ENCODE measurements around the gene AKIRIN2. TPM values are rescaled to one million over a fixed set of nuclear protein-coding genes. Genes with fewer than 3 reads are reported as not detected.

Gene AKIRIN2
- total RNA-seq, 4 donors from 2014 or later: 17.4 to 24.0 (median 21.7) TPM

DNA sequence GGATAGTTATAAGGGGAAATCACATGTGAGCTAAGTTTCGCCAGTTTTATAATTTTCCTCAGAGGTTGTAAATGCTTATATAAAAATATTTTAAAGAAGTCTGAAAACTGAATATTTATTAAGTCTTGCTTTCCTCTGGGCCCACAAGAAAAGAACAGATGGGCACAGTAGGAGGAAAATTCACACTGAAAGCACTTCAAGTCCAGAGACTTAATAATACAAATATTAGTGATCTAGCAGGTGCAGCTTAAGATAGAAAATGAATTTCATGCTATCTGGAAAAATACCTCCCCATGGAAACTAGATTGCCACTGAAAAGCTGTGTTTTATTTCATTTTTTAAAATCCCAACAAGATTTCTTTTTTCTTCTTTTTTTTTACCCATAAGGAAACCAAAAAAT lies 64.9 kb downstream of the AKIRIN2 start:
- no peaks in the 10 kb centered on the region for H3K4me1 ChIP-seq
- H3K27me3 ChIP-seq: no peaks in the 10 kb centered on the region
- no peak overlapping the region for H3K27ac ChIP-seq (replicated peaks in 1 of 4)
- TF ChIP-seq POLR2A (IDR thresholded peaks at IDR 0.05; ENCODE audit: low read depth) (no peak), EP300 (IDR thresholded peaks at IDR 0.05) (no peak), POLR2AphosphoS5 (IDR thresholded peaks at IDR 0.05) (no peak)
- TF ChIP-seq, protein P1, sequence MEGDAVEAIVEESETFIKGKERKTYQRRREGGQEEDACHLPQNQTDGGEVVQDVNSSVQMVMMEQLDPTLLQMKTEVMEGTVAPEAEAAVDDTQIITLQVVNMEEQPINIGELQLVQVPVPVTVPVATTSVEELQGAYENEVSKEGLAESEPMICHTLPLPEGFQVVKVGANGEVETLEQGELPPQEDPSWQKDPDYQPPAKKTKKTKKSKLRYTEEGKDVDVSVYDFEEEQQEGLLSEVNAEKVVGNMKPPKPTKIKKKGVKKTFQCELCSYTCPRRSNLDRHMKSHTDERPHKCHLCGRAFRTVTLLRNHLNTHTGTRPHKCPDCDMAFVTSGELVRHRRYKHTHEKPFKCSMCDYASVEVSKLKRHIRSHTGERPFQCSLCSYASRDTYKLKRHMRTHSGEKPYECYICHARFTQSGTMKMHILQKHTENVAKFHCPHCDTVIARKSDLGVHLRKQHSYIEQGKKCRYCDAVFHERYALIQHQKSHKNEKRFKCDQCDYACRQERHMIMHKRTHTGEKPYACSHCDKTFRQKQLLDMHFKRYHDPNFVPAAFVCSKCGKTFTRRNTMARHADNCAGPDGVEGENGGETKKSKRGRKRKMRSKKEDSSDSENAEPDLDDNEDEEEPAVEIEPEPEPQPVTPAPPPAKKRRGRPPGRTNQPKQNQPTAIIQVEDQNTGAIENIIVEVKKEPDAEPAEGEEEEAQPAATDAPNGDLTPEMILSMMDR (IDR thresholded peaks at IDR 0.05): no peak
- H3K9me3 ChIP-seq: no peaks in the 10 kb centered on the region
- DNase-seq (ENCODE audit: extremely low spot score): no peak
- H3K36me3 ChIP-seq: peaks cover 10 to 64% (median 26%) of the 10 kb centered on the region in 4 donors
- 97% methylated on average over 1 of the region's 1 CpG for WGBS
- intact Hi-C loops (cut with DNase I): no loop called here
- H3K4me3 ChIP-seq: no peak overlapping the region

DNA sequence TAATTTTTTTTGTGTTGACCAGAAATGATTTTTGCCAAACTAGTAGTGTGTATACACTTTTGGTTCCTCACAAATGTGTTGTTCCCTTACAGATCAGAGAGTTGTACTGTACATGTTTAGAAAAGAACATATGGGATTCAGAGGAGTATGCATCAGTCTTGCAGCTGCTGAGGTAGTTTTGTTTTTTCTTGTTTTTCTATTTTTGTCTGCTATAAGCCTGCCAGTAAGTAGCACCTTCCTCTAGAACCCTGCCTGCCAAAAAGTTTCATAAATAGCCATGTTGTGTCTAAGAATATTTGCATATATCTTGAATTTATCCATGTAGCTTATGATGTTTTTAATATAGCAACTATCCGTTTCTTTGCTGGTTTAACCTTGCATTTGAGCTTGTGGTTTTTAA lies 65.7 kb downstream of the AKIRIN2 start:
- Histone ChIP-seq H3K4me1 (no peaks in the 10 kb centered on the region), H3K27me3 (no peaks in the 10 kb centered on the region), H3K36me3 (peaks cover 10 to 70% (median 26%) of the 10 kb centered on the region in 4 donors), H3K9me3 (no peaks in the 10 kb centered on the region), H3K4me3 (no peak overlapping the region), H3K27ac (replicated peaks in 1 of 4) (no peak overlapping the region)
- TF ChIP-seq, protein P1 (IDR thresholded peaks at IDR 0.05): no peak
- no peak for TF ChIP-seq POLR2AphosphoS5 (IDR thresholded peaks at IDR 0.05)
- TF ChIP-seq EP300 (IDR thresholded peaks at IDR 0.05): no peak
- no peak for TF ChIP-seq POLR2A (IDR thresholded peaks at IDR 0.05; ENCODE audit: low read depth)
- WGBS: 92% methylated on average over 1 of the region's 1 CpG
- DNase-seq (ENCODE audit: extremely low spot score): no peak
- intact Hi-C loops (cut with DNase I): no loop called here

DNA sequence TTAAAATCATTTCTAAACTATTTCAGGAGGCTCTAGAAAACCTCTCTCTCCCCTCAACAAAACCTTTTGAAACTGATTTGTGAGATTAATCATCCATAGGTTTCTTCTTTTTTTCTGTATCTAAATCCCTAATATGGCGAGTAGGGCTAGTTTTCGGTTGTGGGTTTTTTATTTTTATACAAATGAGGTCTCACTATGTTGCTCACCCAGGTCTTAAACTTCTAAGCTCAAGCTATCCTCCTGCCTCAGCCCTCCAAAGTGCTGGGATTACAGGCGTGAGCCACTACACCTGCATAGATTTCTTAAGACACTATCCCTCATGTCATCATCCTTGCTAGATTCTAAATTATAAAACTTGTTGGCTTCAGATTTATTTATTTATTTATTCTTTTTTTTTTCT lies 68.2 kb downstream of the AKIRIN2 start:
- Histone ChIP-seq H3K4me1 (no peaks in the 10 kb centered on the region), H3K36me3 (peaks cover 10 to 81% (median 20%) of the 10 kb centered on the region in 4 donors), H3K4me3 (no peak overlapping the region), H3K27me3 (no peaks in the 10 kb centered on the region), H3K27ac (replicated peaks in 1 of 4) (no peak overlapping the region), H3K9me3 (no peaks in the 10 kb centered on the region)
- no peak for DNase-seq (ENCODE audit: extremely low spot score)
- TF ChIP-seq EP300 (IDR thresholded peaks at IDR 0.05): no peak
- TF ChIP-seq, protein P1 (IDR thresholded peaks at IDR 0.05): no peak
- no peak for TF ChIP-seq POLR2AphosphoS5 (IDR thresholded peaks at IDR 0.05)
- no peak for TF ChIP-seq POLR2A (IDR thresholded peaks at IDR 0.05; ENCODE audit: low read depth)
- intact Hi-C loops (cut with DNase I): no loop called here
- 78% methylated on average over 3 of the region's 3 CpGs for WGBS

DNA sequence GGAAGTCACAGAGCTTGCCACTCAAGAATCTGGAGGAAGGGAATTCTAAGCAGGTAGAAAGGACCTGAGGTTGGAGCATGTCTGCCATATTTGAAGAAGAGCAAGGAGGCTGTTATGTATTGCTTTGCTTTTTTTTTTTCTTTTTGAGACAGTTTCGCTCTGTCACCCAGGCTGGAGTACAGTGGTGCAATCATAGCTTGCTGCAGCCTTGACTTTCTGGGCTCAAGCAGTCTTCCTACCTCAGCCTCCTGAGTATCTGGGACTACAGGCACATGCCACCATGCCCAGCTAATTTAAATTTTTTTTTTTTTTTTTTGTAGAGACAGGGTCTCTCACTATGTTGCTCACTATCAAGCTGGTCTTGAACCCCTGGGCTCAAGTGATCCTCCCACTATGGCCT lies 71.3 kb downstream of the AKIRIN2 start:
- H3K36me3 ChIP-seq: peaks cover 0 to 59% (median 11%) of the 10 kb centered on the region in 4 donors
- TF ChIP-seq EP300 (IDR thresholded peaks at IDR 0.05) (no peak), POLR2A (IDR thresholded peaks at IDR 0.05; ENCODE audit: low read depth) (no peak), POLR2AphosphoS5 (IDR thresholded peaks at IDR 0.05) (no peak)
- TF ChIP-seq, protein P1 (IDR thresholded peaks at IDR 0.05): no peak
- no peaks in the 10 kb centered on the region for H3K4me1 ChIP-seq
- DNase-seq (ENCODE audit: extremely low spot score): no peak
- intact Hi-C loops (cut with DNase I): no loop called here
- H3K4me3 ChIP-seq: no peak overlapping the region
- H3K9me3 ChIP-seq: no peaks in the 10 kb centered on the region
- no peaks in the 10 kb centered on the region for H3K27me3 ChIP-seq
- WGBS: 95% methylated on average over 1 of the region's 1 CpG
- H3K27ac ChIP-seq (replicated peaks in 1 of 4): no peak overlapping the region

DNA sequence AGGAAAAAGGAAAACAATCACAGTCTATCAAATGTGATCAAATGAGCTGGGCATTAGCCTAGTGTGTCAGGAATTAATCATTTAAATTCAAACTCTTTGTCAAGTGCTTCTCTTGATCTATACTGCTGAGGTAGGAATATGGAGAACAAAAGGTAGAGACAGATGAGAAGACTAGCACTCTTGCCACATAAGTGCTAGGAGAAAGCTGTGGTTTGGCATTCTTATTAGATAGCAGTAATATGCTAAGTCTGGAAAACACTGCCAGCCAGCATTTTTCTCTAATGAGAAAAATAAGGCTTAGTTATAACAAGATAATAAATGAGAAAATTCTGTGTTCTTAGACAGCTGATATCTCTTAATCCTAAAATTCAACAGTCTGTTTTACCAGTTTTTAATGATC lies 73.2 kb downstream of the AKIRIN2 start:
- H3K4me3 ChIP-seq: no peak overlapping the region
- peaks cover 0 to 51% (median 6%) of the 10 kb centered on the region in 4 donors for H3K36me3 ChIP-seq

More for the DNA sequence above, 73.2 kb downstream of the AKIRIN2 start:
- Histone ChIP-seq H3K4me1 (no peaks in the 10 kb centered on the region), H3K27ac (replicated peaks in 1 of 4) (no peak overlapping the region), H3K9me3 (no peaks in the 10 kb centered on the region), H3K27me3 (no peaks in the 10 kb centered on the region)
- no peak for DNase-seq (ENCODE audit: extremely low spot score)
- TF ChIP-seq EP300 (IDR thresholded peaks at IDR 0.05): no peak
- intact Hi-C loops (cut with DNase I): no loop called here
